DMS 273 (cell line): Measurements from ENCODE around the gene RPP38.

Source experiments
- DNase-seq: peaks from one replicate; lab custom pipeline; 2025; ENCODE audit not compliant: unreplicated experiment; lab: John Stamatoyannopoulos, UW

The RPP38 gene

DNA sequence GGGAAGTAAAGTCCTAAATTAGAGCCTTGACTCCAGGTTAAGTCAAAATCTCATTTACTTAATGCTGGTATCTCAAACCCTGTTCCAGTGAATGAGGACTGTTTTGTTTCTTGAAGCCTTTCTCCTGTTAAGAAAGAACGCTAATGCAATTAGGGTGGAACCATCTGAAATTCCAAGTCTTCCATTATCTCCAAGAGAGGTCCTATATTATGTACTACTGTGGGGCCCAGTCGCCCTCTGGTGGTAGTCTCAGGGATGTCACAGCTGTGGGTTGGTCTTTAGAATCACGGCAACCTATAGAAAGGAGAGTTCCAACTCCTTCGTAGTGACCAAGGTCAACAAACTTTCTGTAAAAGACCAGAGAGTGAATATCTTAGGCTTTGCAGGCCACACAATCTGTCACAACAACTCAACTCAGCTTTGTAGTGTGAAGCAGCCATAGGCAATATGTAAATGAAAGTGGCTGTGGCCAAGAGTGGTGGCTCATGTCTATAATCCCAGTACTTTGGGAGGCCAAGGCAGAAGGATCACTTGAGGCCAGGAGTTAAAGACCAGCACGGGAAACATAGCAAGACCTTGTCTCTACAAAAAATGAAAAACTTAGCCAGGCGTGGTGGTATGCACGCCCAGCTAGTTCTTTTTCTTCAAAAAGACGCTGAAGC, 9.3 kb downstream of the RPP38 start:
- peak; percentile 77 for DNase-seq

DNA sequence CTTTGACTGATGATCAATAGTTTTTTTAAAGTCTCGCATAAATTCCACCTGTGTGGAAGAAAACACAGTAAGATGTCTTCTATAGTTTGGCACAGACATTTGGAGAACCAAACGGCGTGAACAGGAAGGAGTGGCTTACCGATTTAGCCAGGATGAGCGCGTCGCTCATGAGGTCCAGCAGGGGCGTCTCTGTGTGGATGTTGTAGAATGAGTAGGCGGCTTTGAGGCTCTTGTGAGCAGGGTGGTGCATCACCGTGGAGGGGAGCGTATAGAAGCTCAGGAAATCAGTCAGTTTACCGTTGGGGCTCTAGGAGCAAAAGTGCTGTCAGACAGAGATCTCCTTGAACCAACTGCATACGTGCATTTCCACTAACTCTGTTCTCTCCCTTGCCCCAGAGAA, 15.5 kb downstream of the RPP38 start:
- no peak for DNase-seq

DNA sequence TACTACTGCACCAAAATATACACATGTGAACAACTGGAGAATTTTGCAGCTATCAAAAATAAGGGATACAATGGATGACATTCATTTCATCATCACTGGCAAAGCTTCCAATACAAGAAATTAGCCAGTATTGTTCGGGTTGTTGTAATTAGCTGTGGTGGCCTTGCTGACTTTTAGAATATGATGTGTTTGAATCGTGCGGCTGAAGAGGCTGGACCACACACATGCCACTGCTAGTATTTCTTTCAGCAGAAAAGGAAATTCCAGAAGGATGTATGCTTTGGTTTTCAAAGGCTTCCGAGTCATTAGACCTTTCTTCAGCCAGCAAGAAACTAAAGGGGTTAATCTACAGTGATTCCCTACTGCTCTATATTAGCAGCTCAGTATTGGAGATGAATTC, 16.6 kb downstream of the RPP38 start:
- DNase-seq, result no peak

DNA sequence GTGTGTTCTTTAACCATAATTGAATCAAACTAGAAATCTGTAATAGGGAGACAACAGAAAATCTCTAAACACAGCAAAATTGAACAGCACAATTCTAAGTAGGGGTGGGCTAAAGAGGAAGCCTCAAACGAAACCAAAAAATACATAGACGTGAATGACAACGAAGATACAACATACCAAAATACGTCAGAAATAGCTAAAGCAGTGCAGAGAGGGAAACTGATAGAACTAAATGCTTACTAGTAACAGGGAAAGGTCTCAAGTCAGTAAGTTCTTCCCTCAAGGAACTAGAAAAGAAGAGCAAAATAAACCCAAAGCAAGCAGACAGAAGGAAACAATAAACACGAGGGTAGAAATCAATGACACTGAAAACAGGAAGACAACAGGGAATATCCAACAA, 19.1 kb downstream of the RPP38 start:
- DNase-seq, result no peak

DNA sequence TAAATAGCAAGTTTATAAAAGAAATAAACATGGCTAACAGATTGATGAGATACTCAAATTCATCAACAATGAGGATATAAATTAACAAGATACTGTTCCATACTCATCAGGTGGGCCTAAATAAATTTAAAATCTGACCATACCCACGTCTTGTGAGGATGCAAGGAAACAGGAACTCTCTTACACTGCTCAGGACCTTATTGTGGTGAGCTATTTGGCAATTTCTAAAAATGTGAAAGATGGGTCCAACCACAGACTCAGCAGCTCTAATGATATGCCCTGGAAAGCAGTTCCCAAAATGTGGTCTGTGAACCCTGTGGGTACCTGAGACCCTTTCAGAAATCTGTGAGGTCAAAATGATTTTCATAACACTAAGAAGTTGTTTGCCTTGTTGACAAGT, 21.5 kb downstream of the RPP38 start:
- no peak for DNase-seq

DNA sequence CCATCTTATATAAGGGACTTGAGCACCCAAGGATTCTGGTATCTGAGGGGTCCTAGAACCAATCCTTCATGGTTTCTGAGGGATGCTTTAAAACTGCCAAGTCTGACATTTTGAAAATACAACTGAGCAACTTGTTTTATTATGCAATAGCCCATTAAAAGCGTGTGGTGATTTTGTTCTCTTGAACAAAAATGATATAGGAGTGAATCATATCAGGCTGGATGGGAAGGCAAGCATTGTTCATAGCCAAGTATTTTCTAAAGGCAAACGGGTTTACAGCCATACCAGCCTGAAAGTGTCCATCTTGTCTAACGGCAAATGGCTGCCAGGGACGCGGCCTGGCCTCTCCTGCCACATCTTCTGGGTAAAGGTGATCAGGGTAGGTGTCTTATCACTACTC, 23.4 kb downstream of the RPP38 start:
- DNase-seq, result no peak

DNA sequence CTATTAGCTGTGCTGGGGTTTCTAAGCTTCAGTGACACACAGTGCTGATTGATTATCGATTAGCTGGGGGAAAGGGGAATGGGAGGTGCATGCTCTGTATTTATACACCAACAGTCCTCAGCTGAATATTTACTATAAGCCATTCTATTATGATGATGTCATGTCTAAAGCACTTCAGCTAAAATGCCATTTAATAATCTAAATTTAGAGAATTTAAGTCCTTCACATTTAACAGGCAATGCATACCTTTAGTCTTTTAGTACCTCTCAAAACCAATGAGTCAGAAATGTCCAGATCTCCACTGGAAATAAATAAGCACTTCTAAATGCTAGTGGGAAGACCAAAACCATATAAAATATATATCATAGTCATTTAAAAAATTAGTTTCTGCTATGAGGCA, 24.6 kb downstream of the RPP38 start:
- DNase-seq, result no peak

DNA sequence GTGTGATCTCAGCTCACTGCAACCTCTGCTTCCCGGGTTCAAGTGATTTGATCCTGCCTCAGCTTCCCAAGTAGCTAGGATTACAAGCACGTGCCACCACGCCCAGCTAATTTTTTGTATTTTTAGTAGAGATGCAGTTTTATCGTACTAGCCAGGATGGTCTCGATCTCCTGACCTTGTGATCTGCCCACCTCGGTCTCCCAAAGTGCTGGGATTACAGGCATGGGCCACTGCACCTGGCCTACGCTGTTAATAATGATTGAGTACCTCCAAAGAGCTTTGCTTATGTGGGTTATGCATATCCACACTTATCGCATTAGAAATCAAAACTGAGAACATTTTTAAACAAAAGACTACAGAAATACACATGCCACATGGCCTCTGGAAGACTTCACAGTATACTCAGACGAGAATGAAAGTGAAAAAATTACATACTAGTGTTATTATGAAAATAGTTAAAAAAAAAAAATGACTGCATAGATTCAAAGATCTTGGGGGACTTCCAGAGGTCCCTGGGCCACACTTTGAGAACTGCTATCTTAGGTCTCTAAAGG, 25.4 kb downstream of the RPP38 start:
- no peak for DNase-seq

DNA sequence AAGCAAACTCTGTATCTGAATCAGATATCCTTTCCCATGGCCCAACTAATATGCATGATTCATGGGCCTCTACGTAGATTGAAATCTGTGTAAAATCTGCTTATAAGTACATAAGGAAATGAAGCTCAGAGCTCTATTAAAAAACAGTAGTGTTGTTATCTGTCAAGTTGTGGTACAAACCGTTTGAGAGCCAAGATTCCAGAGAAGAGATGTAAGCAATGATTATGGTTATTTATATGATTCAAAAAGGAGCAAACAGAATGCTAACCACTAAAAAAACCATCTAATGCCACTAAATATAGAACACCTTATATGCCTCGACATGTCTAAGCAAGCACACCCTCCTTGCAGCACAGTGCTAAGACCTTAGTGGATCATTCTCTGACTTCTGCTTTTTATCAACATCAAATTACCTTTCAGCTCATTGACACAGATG, 26.6 kb downstream of the RPP38 start:
- no peak for DNase-seq

DNA sequence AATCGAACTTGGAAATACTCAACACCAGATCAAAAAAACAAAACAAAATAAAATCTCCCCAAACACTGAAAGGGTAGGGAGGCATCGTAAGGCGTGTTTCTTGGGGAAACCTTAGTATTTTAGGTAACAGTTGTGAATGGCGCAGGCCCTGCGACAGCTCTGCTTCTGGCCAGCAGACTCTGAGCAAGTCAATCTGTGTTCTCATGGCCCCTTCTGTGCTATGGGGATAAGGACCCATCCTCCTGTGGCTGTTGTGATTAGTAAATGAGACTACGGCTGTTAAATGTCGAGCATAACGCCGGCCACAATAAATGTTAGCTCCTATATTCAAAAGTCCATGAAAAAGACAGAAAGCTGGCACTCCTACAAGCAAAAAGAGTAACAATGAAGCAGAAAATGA, 27.0 kb downstream of the RPP38 start:
- no peak for DNase-seq

DNA sequence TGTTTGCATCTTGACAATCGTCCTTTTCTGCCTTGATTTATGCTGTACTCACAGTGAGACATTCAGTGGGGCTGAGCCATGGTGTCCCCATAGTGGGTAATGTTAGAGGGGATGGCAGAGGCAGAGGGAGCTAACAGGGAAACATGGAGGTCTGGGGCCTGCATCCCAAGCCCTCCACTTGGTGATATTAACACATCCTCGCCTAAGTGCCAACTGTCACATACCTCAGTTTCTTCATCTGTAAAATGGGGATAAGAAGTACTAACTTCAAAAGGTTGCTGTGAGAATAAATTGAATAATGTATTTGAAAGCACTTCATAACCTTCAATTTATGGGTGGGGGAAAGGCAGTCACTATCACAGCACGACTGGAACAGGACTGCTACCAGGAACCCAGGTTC, 27.8 kb downstream of the RPP38 start:
- DNase-seq, result no peak

DNA sequence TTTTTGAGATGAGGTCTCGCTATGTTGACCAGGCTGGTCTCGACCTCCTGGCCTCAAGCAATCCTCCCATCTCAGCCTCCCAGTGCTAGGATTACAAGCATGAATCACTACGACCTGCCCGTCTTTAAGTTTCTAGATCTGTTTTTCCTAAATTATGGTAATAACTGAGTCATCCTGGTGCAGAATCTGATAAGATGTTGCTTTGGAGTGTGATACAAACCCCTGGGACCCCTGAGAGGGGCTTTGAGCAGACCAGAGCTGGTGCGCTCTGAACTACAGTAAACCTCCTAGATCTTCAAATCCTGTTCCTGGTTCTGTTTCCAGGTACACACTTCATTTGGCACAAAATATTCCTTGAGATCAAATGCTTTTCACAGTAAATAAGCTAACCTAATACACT, 34.2 kb downstream of the RPP38 start:
- no peak for DNase-seq

DNA sequence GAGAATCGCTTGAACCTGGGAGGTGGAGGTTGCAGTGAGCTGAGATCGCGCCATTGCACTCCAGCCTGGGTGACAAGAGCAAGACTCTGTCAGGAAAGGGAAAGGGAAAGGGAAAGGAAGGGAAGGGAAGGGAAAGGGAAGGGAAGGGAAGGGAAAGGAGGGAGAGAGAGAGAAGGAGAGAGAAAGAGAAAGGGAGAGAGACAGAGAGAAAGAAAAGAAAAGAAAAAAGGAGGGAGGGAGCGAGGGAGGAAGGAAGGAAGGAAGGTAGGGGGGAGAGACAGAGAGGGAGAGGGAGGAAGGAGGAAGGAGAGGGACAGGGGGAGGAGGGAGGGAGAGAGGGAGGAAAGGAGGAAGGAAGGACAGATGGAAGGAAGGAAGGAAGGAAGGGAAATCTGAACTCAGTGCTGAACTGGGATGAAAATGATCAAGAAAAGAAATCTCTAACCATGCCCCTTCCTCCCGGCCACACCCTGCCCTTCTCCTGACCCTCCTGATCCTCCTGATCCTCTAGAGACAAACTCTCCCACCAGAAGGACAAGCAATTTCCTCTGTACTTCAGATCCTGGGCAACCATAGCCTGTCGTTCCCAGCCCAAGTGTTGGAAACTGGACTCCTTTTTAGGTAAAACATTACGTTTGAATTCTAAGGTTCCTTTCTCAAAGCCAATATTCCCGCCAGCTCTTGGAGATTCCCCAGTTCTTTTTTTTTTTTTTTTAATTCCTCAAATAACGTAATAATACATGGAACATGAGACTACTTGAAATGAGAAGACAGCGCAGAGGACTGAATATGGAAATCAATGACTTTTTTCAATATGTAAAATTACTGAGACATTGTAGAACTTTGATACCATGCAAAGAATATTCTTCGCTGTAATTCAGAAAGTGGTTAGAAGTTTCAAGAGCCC, 39.2 kb downstream of the RPP38 start:
- no peak for DNase-seq

DNA sequence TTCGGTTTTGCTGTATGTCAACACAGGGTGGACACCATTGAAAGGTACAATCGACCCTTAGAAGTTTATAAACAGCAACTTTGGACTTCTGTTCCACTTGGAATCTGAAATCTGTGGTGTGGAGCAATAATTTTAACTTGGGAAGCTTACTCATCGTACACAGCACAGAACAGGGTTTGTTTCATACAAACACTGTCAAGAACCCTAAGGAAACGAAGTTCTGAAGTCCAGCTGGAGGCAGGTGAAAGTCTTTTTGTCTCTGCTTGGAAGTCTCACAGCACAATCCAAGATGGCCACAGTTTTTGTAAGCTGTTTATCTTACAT, 39.8 kb downstream of the RPP38 start:
- DNase-seq, result no peak

DNA sequence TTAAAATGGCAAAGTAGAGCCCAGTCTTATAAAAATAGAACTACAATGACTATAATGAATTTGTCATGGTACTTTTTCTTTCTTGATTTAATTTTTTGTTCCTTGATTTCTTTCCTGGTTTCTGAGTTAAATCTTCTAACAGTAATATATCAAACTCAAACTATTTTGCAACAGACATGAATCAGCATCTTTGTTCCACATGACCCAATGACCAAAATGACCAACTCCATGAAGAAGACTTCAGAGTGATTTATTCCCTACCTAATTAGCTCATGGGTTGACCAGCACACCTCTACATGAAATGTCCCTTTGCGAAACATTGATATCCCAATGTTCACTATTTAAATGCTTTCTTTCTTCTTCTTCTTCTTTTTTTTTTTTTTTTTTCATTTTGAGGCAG, 40.5 kb downstream of the RPP38 start:
- no peak for DNase-seq

DNA sequence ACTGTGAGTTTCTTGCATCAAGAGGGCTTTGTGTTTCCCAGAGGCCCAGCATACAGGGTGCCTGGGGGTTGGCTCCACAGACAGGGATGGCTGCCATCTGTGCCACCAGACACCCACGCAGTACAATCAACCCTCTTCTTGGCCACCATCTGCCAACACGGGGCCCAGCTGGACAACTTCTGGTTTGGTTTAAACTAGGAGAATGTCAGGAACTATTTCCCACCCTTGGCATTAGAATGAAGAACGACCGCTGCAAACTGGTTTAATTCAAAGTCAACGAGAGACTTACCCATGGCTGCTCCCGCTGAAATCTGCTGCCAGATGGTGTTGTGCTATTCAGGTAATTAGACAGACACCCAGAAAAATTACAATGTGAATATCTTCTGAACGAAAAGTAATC, 43.5 kb downstream of the RPP38 start:
- peak; percentile 96 for DNase-seq

DNA sequence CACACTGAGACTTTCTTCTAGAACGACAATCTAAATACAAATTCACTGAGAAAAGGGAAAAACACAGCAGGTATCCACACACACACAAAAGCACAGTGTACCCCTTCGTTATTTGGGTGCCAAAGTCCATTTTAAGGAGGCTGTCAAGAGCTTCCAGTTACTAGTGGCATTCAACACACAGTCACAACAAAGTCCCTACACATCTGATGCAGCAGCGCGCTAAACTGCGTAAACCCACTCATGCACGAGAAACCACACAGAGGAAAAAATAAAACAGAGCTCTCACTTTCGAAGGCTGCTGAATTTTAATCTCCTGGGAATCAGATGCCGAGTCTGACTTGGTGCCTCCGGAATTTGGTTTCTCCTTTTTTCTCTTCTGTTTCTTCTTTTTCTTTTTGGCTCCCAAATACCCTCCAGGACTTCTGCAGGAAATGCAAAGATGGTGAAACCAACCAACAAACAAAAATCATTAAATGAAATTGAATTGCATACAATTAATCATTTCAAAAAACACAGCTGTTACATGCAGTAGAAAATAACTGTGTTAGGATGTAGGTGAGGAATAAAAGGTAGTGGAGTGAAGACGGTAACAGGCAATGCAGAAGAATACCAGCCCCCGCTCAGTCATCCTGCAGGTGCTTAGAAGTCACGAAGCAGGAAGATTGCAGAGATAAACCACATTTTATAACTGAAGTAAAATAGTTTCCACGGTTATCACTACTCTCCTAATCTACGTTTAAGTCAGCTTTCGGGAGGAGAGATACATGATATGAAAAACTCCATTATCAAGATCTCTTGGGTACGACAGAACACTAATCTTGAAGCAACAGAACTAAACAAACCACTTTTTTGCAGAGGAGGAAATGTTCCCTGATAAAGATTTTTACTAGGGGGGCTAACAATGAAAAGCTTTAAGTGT, 44.2 kb downstream of the RPP38 start:
- DNase-seq, result peak; percentile 61

DNA sequence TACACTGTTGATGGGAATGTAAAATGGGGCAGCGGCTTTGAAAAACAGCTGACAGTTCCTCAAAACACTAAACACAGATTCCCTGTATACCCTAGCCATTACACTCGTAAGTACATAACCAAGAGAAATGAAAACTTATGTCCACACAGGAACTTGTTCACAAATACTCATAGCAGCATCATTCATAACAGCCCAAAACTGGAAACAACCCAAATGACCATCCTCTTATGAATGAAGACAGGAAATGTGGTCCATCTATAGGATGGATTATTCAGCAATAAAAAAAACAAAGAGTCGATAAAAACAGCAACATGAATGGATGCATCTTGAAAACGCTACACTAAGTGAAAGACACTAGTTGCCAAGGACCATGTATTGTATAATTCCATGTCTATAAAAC, 47.6 kb downstream of the RPP38 start:
- no peak for DNase-seq

DNA sequence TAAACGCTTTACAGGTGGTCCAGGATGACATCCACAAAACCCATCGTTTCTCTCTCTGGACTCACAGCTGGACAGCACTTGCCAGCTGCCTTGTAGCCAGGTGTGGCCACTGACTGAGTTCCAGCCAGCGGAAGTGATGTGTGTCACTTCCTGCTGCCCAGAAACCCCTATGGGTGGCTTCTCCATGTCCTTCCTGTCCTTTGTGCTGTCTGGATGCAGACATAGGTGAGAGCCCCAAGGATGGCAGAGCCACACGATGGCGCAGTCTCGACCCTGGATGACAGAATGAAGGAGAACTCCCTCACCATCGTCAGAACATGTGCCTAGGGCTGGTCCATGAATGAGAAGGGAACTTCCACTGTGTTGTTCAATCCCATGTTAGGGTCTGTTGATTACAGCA, 49.2 kb downstream of the RPP38 start:
- DNase-seq, result no peak

DNA sequence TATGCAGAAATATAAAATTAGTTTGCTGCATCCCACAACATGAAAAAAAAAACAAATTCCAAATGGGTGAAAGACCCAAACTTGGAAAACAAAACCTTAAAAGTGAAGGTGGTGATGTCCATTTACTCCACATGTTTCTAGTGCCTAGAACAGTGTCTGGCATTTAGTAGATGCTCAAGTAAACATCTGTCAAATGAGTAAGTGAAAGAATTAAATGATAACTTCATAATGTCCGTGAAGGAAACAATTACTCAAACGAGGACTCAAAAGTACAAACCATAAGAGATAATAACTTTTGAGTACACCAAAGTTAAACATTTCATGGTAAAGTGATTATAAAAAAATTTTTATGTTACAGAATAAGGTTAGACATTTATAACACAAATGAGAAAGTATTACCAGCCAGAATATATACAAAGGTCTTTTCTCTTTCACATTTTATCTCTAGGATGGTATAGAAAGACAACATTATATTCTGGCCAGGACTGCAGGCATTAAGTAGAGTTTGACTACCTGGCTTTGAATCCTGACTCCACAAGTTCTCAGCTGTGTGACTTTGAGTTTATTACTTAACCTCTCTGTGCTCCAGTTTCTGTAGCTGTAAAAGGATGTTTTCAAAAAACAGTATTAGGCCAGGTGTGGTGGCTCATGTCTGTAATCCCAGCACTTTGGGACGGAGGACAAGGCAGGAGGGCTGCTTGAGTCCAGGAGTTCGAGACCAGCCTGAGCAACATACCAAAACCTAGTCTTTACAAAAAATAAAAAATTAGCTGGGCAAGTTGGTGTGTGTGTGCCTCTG, 50.6 kb downstream of the RPP38 start:
- DNase-seq, result no peak
